ENCODE data around the gene TM2D1. TPM values are rescaled to one million over a fixed set of nuclear protein-coding genes. Genes with fewer than 3 reads are reported as not detected.

Gene TM2D1
- total RNA-seq, 4 donors from 2014 or later: 50.5 to 73.0 (median 65.7) TPM

DNA sequence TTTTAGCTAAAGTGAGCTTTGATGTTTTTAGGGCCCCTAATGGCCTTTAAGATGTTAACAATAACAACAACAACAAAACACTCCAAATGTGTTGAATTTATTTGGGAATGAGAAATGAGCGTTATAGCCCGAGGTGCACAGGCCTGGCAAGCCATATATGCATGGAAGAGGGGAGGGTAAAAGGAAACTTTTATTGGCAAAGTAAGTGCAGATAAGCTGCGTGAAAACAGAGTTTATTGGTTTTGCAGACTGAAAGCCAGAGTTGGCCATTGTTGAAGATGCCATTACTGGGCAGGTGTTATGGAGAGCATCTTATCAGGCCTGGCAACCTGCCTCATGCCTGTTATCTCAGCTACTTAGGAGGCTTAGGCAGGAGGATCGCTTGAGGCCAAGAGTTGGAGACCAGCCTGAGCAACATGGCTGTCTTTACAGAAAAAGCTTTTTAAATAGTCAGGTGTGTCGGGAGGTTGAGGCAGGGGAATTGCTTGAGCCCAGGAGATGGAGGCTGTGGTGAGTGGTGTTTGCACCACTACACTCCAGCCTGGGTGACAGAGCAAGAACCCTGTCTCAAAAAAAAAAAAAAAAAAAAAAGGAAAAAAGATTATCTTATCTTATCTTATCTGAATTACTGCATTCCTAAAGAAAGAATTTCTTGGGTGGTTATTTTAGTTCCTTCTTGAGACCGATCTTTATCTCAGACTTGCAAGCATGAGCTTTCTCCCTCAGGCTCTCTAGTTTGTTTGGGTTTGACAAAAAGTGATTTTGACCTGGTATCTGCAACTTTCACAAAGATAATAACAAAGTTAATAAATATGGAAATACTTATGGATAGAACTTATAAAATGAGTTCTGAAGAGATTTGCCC, 19.0 kb upstream of the TM2D1 start:
- TF ChIP-seq, protein P1, sequence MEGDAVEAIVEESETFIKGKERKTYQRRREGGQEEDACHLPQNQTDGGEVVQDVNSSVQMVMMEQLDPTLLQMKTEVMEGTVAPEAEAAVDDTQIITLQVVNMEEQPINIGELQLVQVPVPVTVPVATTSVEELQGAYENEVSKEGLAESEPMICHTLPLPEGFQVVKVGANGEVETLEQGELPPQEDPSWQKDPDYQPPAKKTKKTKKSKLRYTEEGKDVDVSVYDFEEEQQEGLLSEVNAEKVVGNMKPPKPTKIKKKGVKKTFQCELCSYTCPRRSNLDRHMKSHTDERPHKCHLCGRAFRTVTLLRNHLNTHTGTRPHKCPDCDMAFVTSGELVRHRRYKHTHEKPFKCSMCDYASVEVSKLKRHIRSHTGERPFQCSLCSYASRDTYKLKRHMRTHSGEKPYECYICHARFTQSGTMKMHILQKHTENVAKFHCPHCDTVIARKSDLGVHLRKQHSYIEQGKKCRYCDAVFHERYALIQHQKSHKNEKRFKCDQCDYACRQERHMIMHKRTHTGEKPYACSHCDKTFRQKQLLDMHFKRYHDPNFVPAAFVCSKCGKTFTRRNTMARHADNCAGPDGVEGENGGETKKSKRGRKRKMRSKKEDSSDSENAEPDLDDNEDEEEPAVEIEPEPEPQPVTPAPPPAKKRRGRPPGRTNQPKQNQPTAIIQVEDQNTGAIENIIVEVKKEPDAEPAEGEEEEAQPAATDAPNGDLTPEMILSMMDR (IDR thresholded peaks at IDR 0.05): no peak
- TF ChIP-seq EP300 (IDR thresholded peaks at IDR 0.05): no peak
- TF ChIP-seq POLR2AphosphoS5 (IDR thresholded peaks at IDR 0.05): no peak
- no peak for TF ChIP-seq POLR2A (IDR thresholded peaks at IDR 0.05)
- no peaks in the 10 kb centered on the region for H3K36me3 ChIP-seq
- H3K9me3 ChIP-seq: no peaks in the 10 kb centered on the region
- H3K27ac ChIP-seq: peak overlapping the region; percentile 76 to 99 (median 96)
- peak overlapping the region in 1 of 2 donors; percentile 97 for H3K4me3 ChIP-seq
- no peak for ATAC-seq
- WGBS, 2 donors (ENCODE audit: low coverage in 1 of 2): 86 to 89% methylated on average over 3 to 5 of the region's 6 CpGs
- no peaks in the 10 kb centered on the region for H3K27me3 ChIP-seq
- peaks cover 0 to 43% (median 4%) of the 10 kb centered on the region in 3 donors for H3K4me1 ChIP-seq

DNA sequence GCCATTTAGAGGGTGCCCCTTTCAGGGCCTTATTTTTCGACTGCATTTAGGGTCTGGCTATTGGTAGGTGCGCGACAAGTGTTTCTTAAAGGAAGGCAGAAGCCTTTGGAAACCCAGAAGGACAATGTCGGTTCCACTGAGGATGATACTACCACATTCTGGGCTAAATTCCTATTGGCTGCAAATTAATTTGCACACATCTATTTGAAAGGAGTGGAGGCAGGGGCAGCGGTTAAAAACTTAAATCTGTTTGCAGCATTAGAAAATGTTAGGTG, 18.4 kb upstream of the TM2D1 start:
- ATAC-seq: no peak
- Histone ChIP-seq H3K27me3 (no peaks in the 10 kb centered on the region), H3K9me3 (no peaks in the 10 kb centered on the region), H3K27ac (peak overlapping the region; percentile 76 to 99 (median 96)), H3K4me1 (peaks cover 0 to 43% (median 4%) of the 10 kb centered on the region in 3 donors), H3K4me3 (peak overlapping the region; percentile 52 to 97), H3K36me3 (no peaks in the 10 kb centered on the region)
- TF ChIP-seq POLR2AphosphoS5 (IDR thresholded peaks at IDR 0.05): no peak
- no peak for TF ChIP-seq POLR2A (IDR thresholded peaks at IDR 0.05)
- TF ChIP-seq EP300 (IDR thresholded peaks at IDR 0.05): no peak
- TF ChIP-seq, protein P1 (IDR thresholded peaks at IDR 0.05): no peak
- whole genome bisulfite sequencing, 2 donors (ENCODE audit: low coverage in 1 of 2): 46 to 57% methylated on average over 2 to 5 of the region's 5 CpGs

DNA sequence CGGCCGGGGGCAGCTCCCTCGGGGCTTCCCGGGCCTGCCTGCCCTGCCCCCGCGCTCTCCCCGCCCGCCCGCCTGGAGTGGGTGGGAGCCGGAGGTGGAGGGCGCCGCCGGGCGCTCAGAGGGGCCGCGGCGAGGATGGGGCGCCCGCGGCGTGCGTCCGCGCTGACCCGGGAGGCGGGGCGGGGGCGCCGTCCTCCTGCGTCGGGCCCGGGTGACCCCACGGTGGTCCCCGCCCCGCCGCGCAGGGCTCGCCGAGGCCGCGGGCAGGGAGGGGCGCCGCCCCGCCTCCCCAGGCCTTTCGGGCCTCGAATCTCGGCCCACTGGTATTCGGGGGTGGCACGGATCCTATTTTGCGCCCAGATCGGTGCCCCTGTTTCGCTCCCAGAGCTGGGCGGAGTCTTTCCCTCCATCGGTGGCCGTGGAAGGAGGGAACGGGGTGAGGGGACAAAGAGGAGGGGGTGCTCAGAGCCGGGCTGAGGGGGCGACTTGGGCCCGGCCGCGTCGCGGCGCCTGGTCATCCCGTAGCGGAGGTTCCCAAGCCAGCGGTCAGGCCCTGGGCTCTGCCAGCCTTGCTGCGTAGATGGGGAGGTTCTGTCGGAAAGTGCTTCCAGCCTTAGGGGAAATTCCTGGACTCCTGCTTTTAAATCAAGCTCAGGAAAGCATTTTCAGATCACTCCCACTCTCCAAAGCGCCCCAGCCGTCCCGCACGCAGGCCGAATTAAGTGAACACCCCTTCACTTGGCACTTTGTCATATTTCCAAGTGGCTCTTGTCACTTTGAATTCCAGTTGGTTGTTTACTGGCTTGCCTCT, 17.9 kb upstream of the TM2D1 start:
- Histone ChIP-seq H3K27me3 (no peaks in the 10 kb centered on the region), H3K4me3 (peak overlapping the region; percentile 52 to 97), H3K4me1 (peaks cover 0 to 41% (median 4%) of the 10 kb centered on the region in 3 donors), H3K9me3 (no peaks in the 10 kb centered on the region), H3K36me3 (no peaks in the 10 kb centered on the region), H3K27ac (peak overlapping the region; percentile 76 to 99 (median 96))
- peak; percentile 20 to 40 for TF ChIP-seq POLR2A (IDR thresholded peaks at IDR 0.05)
- TF ChIP-seq, protein P1 (IDR thresholded peaks at IDR 0.05): peak in 1 of 4 experiments; percentile 8
- no peak for TF ChIP-seq EP300 (IDR thresholded peaks at IDR 0.05)
- peak; percentile 52 for TF ChIP-seq POLR2AphosphoS5 (IDR thresholded peaks at IDR 0.05)
- ATAC-seq: peak; percentile 84
- 0% methylated on average over 5 of the region's 74 CpGs for WGBS, 2 donors (ENCODE audit: low coverage in 1 of 2)

DNA sequence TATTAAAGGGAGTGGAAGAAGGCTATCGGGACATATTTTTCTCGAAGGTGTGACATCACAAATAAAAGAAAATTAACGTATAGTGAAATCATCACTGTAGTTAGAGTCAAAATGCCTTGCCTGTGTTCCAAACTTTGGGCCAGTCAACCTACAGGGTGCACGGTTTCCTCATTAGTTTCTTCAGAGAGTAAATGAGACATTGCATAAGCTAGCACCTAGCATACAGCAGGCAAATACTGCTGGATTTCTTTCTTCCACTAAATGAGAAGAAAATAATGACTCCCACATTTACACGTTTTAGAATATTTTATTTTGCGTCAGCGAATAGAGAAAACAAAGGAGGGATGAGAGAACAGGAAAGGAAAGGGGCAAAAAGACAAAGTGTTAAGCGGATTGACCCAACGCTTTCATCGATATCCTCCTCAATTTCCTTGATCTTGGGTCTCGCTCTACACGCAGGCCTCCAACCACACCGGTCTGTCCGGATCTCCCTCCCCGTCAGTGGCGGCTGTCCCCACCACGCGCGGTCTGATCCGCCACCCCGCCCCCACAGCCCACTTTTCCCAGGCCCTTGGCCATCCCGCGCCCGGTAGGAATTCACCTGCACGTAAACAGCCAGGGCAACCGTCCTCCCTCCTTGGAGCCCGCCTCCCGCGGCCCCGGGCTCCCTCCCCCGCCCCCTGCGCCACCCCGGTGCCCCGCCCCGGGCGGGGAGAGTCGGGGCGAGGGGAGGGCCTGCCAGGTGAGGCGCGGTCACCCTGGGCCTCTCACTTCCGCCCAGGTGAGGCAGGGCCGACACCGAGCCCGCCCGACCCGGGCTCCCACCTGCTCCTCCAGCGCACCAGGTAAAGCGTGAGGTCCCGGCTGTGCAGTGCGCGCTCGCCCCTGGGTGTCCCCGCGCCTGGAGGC, 17.0 kb upstream of the TM2D1 start, which contains the start of gene PATJ:
PATJ (plus strand) TSS at position 770 of the 909 bp plus-strand sequence. CDS start 20,413 bp downstream, outside the sequence.
- Histone ChIP-seq H3K4me1 (peaks cover 0 to 32% (median 4%) of the 10 kb centered on the region in 3 donors), H3K27me3 (no peaks in the 10 kb centered on the region), H3K9me3 (no peaks in the 10 kb centered on the region), H3K27ac (peak within 1 kb of the TSS; percentile 76 to 99 (median 96)), H3K36me3 (no peaks in the 10 kb centered on the region), H3K4me3 (peak within 1 kb of the TSS; percentile 52 to 97)
- 8 to 20% methylated on average over 10 to 15 of the region's 54 CpGs for WGBS, 2 donors (ENCODE audit: low coverage in 1 of 2)
- TF ChIP-seq POLR2AphosphoS5 (IDR thresholded peaks at IDR 0.05) (peak; percentile 5), POLR2A (IDR thresholded peaks at IDR 0.05) (no peak), EP300 (IDR thresholded peaks at IDR 0.05) (no peak)
- TF ChIP-seq, protein P1 (IDR thresholded peaks at IDR 0.05): no peak
- peak; percentile 80 for ATAC-seq
